Measurements from ENCODE around the gene LUC7L2.
"Not testable (repeated sequence)": the region's sequence is repeated elsewhere in the genome, so short reads cannot be mapped to it uniquely, and the experiment has no call there.

The LUC7L2 gene

GRCh38 chr7:139359366-139360209, at the start of gene LUC7L2:
TSS of gene LUC7L2 (plus strand) at chr7:139359894. CDS start at chr7:139360262, 368 bp downstream.
- peak; percentile 95 for DNase-seq (ENCODE audit: low spot score)

- DNase-seq (ENCODE audit: low spot score) = no peak
Measured at GRCh38 chr7:139317939-139318505, 41.7 kb upstream of the LUC7L2 start.

- DNase-seq (ENCODE audit: low spot score) = no peak
Measured at GRCh38 chr7:139321071-139321745, 38.5 kb upstream of the LUC7L2 start.

GRCh38 chr7:139324709-139325108, 35.0 kb upstream of the LUC7L2 start:
- DNase-seq (ENCODE audit: low spot score) = not testable (repeated sequence)

GRCh38 chr7:139328375-139328774, 31.3 kb upstream of the LUC7L2 start:
- no peak for DNase-seq (ENCODE audit: low spot score)

- no peak for DNase-seq (ENCODE audit: low spot score)
Measured at GRCh38 chr7:139329119-139329518, 30.6 kb upstream of the LUC7L2 start.

GRCh38 chr7:139330333-139331030, 29.2 kb upstream of the LUC7L2 start:
- no peak for DNase-seq (ENCODE audit: low spot score)

GRCh38 chr7:139332697-139333359, 26.9 kb upstream of the LUC7L2 start:
- no peak for DNase-seq (ENCODE audit: low spot score)

- DNase-seq (ENCODE audit: low spot score) = not testable (repeated sequence)
Measured at GRCh38 chr7:139333443-139333842, 26.3 kb upstream of the LUC7L2 start.

- no peak for DNase-seq (ENCODE audit: low spot score)
Measured at GRCh38 chr7:139334399-139335150, 25.1 kb upstream of the LUC7L2 start.

GRCh38 chr7:139339025-139339424, 20.7 kb upstream of the LUC7L2 start:
- DNase-seq (ENCODE audit: low spot score) = no peak

GRCh38 chr7:139339698-139340036, 20.0 kb upstream of the LUC7L2 start:
- DNase-seq (ENCODE audit: low spot score) = no peak

- DNase-seq (ENCODE audit: low spot score) = peak; percentile 94
Measured at GRCh38 chr7:139340037-139340807, 19.5 kb upstream of the LUC7L2 start.

- DNase-seq (ENCODE audit: low spot score) = no peak
Measured at GRCh38 chr7:139340808-139341057, 19.0 kb upstream of the LUC7L2 start.

- peak; percentile 73 for DNase-seq (ENCODE audit: low spot score)
Measured at GRCh38 chr7:139341058-139341775, 18.5 kb upstream of the LUC7L2 start, which contains the start of gene FMC1. TSS of gene FMC1 (plus strand) at chr7:139341337. CDS start at chr7:139341385, 48 bp downstream.

- no peak for DNase-seq (ENCODE audit: low spot score)
Measured at GRCh38 chr7:139341776-139342226, 17.9 kb upstream of the LUC7L2 start.

GRCh38 chr7:139345042-139345441, 14.7 kb upstream of the LUC7L2 start:
- DNase-seq (ENCODE audit: low spot score) = no peak

- DNase-seq (ENCODE audit: low spot score) = no peak
Measured at GRCh38 chr7:139351027-139351426, 8.7 kb upstream of the LUC7L2 start.

GRCh38 chr7:139354729-139355128, 5.0 kb upstream of the LUC7L2 start:
- no peak for DNase-seq (ENCODE audit: low spot score)

GRCh38 chr7:139355320-139355719, 4.4 kb upstream of the LUC7L2 start:
- DNase-seq (ENCODE audit: low spot score) = no peak

All from germinal center (tissue), 1 donor.